ENCODE data around the gene TRAF6.

GRCh38 chr11:36462321-36462720, 47.8 kb downstream of the TRAF6 start:
- no peak for TF ChIP-seq CTCF (IDR thresholded peaks at IDR 0.05; ENCODE audit: poor library complexity)
- no peak for TF ChIP-seq EZH2 (IDR thresholded peaks at IDR 0.05; ENCODE audit: borderline replicate concordance)
- TF ChIP-seq EZH2phosphoT487 (IDR thresholded peaks at IDR 0.05; ENCODE audit: low read depth, severe bottlenecking, unreplicated experiment) = no peak

Measured in hepatocyte (in vitro differentiated cells).